HCT116 (cell line): Measurements from ENCODE around the gene GNAS. TPM values are rescaled to one million over a fixed set of nuclear protein-coding genes. Genes with fewer than 3 reads are reported as not detected.

Experiments
- ATAC-seq: fragments of 200-7000 bp; cut with Tn5 transposase; 2 replicates; pipeline ENCODE4 v1.9.1; 2020; ENCODE audit warnings: mild to moderate bottlenecking, moderate library complexity
- BruUV-seq: library from RNA; stranded (reverse); fragments of 400-500 nt; replicated peaks from 2 replicates; lab custom pipeline; 2021; lab: Mats Ljungman, UMichigan
- CTCF ChIA-PET: fragments of 300-600 bp; sonication (Branson Sonifier 250); formaldehyde crosslinking; loops from one replicate; lab custom pipeline; 2021; ENCODE audit warnings: antibody characterized with exemption; lab: Charles Lee
- POLR2A ChIA-PET: fragments of 300-600, 350-600 bp; sonication (Branson Sonifier 250); formaldehyde crosslinking; loops from one replicate; lab custom pipeline; 2021; ENCODE audit warnings: antibody characterized with exemption; lab: Charles Lee
- RAD21 ChIA-PET, 2 experiments: fragments of 300-600 bp; sonication (Branson Sonifier 250); formaldehyde crosslinking; loops; one replicate each; lab custom pipeline; 2023; ENCODE audit warnings: low total read pairs in 2 of 2; ENCODE audit not compliant: uncharacterized antibody in 2 of 2, unreplicated experiment in 2 of 2, low non-redundant PET in 1 of 2; lab: Charles Lee
- DNase-seq: peaks from one replicate; pipeline ENCODE4 v3.0.0-alpha.2; 2010; ENCODE audit warnings: low read depth, low spot score
- H2AFZ ChIP-seq: fragments of 200-600 bp; shearing (Covaris generic), sonication (generic); 2 replicates; pipeline ENCODE4 v1.6.1; 2017; ENCODE audit warnings: low read depth, mixed run types, mixed read lengths, antibody characterized with exemption, low read length; ENCODE audit not compliant: poor library complexity, severe bottlenecking
- H3K27ac ChIP-seq: 2 replicates; pipeline ENCODE4 v1.5.1; 2012; ENCODE audit warnings: low read depth, low read length
- H3K27me3 ChIP-seq: fragments of 200-600 bp; sonication (generic); 2 replicates; pipeline ENCODE4 v1.6.1; 2016; ENCODE audit warnings: mixed run types, low read length, mixed read lengths; ENCODE audit not compliant: insufficient read depth
- H3K36me3 ChIP-seq, 2 experiments: fragments of 200-500 bp in 1 of 2; fragments of 200-600 bp in 1 of 2; sonication (Bioruptor generic) in 1 of 2; sonication (generic) in 1 of 2; 2 replicates each; pipeline versions ENCODE4 v1.5.1 to v1.6.1; 2014 to 2016; ENCODE audit warnings: low read length in 2 of 2, inconsistent platforms in 1 of 2, mixed read lengths in 1 of 2, mixed run types in 1 of 2; ENCODE audit not compliant: insufficient read depth in 2 of 2, control insufficient read depth in 1 of 2
- H3K4me1 ChIP-seq, 2 experiments: fragments of 200-600 bp in 1 of 2; sonication (generic) in 1 of 2; 2 replicates each; pipeline versions ENCODE4 v1.5.1 to v1.6.1; 2012 to 2017; ENCODE audit warnings: low read length in 2 of 2, inconsistent platforms in 1 of 2, mild to moderate bottlenecking in 1 of 2, mixed read lengths in 1 of 2, mixed run types in 1 of 2, moderate library complexity in 1 of 2; ENCODE audit not compliant: insufficient read depth in 2 of 2, control insufficient read depth in 1 of 2
- H3K4me2 ChIP-seq: fragments of 200-600 bp; sonication (generic); 2 replicates; pipeline ENCODE4 v1.6.1; 2017; ENCODE audit warnings: mixed run types, low read length, mixed read lengths
- H3K4me3 ChIP-seq, 2 experiments: fragments of 200-600 bp in 1 of 2; sonication (generic) in 1 of 2; replicated peaks in 1 of 2; 2 replicates each; pipeline ENCODE4 v1.5.1; 2011 to 2016; ENCODE audit warnings: low read length in 2 of 2, control low read depth in 1 of 2, low read depth in 1 of 2, mild to moderate bottlenecking in 1 of 2, mixed read lengths in 1 of 2, mixed run types in 1 of 2
- H3K79me2 ChIP-seq: fragments of 200-600 bp; sonication (generic); 2 replicates; pipeline ENCODE4 v1.6.1; 2017; ENCODE audit warnings: mild to moderate bottlenecking, mixed run types, low read length, moderate library complexity, mixed read lengths; ENCODE audit not compliant: insufficient read depth
- H3K9ac ChIP-seq: fragments of 200-600 bp; sonication (generic); 2 replicates; pipeline ENCODE4 v1.6.1; 2016; ENCODE audit warnings: low read length, mixed read lengths
- H3K9me2 ChIP-seq: fragments of 200-600 bp; sonication (generic), shearing (Covaris generic); 2 replicates; pipeline ENCODE4 v1.6.1; 2017; ENCODE audit warnings: mixed run types, mild to moderate bottlenecking, moderate library complexity; ENCODE audit not compliant: insufficient read depth
- H3K9me3 ChIP-seq, 2 experiments: fragments of 200-500 bp in 1 of 2; fragments of 200-600 bp in 1 of 2; sonication (Bioruptor generic) in 1 of 2; sonication (generic) in 1 of 2; 2 replicates each; pipeline ENCODE4 v1.6.1; 2014 to 2017; ENCODE audit warnings: low read length in 2 of 2, mixed read lengths in 2 of 2, inconsistent platforms in 1 of 2, low read depth in 1 of 2, mild to moderate bottlenecking in 1 of 2, mixed run types in 1 of 2, moderate library complexity in 1 of 2; ENCODE audit not compliant: control insufficient read depth in 1 of 2, insufficient read depth in 1 of 2
- H4K20me1 ChIP-seq: fragments of 200-600 bp; sonication (generic), shearing (Covaris generic); 2 replicates; pipeline ENCODE4 v1.6.1; 2017; ENCODE audit warnings: mixed run types, mild to moderate bottlenecking, moderate library complexity; ENCODE audit not compliant: insufficient read depth
- CBX3 ChIP-seq: IDR thresholded peaks from 2 replicates; pipeline ENCODE4 v1.6.1; 2012; ENCODE audit warnings: low read depth
- ELF1 ChIP-seq: IDR thresholded peaks from 2 replicates; pipeline ENCODE4 v1.6.1; 2012; ENCODE audit warnings: low read depth, borderline replicate concordance
- EZH2 ChIP-seq: fragments of 200-600 bp; sonication (generic); IDR thresholded peaks from 2 replicates; pipeline ENCODE4 v1.6.1; 2017; ENCODE audit warnings: antibody characterized with exemption, mixed run types
- JUND ChIP-seq: IDR thresholded peaks from 2 replicates; pipeline ENCODE4 v1.6.1; 2012
- RAD21 ChIP-seq: IDR thresholded peaks from 2 replicates; pipeline ENCODE4 v1.6.1; 2012; ENCODE audit warnings: low read depth, mild to moderate bottlenecking
- TCF7L2 ChIP-seq: IDR thresholded peaks from 2 replicates; pipeline ENCODE4 v1.7.0; 2011; ENCODE audit warnings: borderline replicate concordance, inconsistent platforms; ENCODE audit not compliant: insufficient read depth, insufficient read length; ENCODE audit errors: extremely low read depth
- ZNF274 ChIP-seq: fragments of 200-500 bp; sonication (Bioruptor generic); IDR thresholded peaks from 2 replicates; pipeline ENCODE4 v1.6.1; 2014; ENCODE audit warnings: mild to moderate bottlenecking, low read depth, low read length, inconsistent platforms
- intact Hi-C: fragments of 100-400 bp; cut with micrococcal nuclease; formaldehyde crosslinking; loops from 2 replicates; pipeline ENCODE4 v1.10.0; 2022
- total RNA-seq: library from RNA; stranded (reverse); gene quantifications from one replicate; pipeline ENCODE4 v1.2.1, GENCODE V29; 2021; ENCODE audit not compliant: unreplicated experiment
- TF ChIP-seq, protein P1 (sequence below), 3 experiments: fragments of 200-600 bp in 1 of 3; sonication (generic) in 1 of 3; IDR thresholded peaks in 2 of 3; conservative IDR thresholded peaks in 1 of 3; 2 replicates each; pipeline ENCODE4 v1.5.1; 2012 to 2017; ENCODE audit warnings: low read depth in 2 of 3, low read length in 2 of 3, antibody characterized with exemption in 1 of 3, borderline replicate concordance in 1 of 3, control low read depth in 1 of 3, mild to moderate bottlenecking in 1 of 3, mixed read lengths in 1 of 3, mixed run types in 1 of 3, moderate library complexity in 1 of 3; ENCODE audit not compliant: insufficient read depth in 1 of 3
- TF ChIP-seq, protein P2 (sequence below): IDR thresholded peaks from 2 replicates; pipeline ENCODE4 v1.6.1; 2012; ENCODE audit warnings: low read depth
- TF ChIP-seq, protein P3 (sequence below): IDR thresholded peaks from 2 replicates; pipeline ENCODE4 v1.6.1; 2011; ENCODE audit warnings: mild to moderate bottlenecking, low read length, moderate library complexity; ENCODE audit not compliant: insufficient replicate concordance; ENCODE audit errors: extremely low read depth
- TF ChIP-seq, protein P4 (sequence below): IDR thresholded peaks from 2 replicates; pipeline ENCODE4 v1.6.1; 2012

GNAS gene
- total RNA-seq, 1 experiment from 2014 or later: 699 TPM

DNA sequence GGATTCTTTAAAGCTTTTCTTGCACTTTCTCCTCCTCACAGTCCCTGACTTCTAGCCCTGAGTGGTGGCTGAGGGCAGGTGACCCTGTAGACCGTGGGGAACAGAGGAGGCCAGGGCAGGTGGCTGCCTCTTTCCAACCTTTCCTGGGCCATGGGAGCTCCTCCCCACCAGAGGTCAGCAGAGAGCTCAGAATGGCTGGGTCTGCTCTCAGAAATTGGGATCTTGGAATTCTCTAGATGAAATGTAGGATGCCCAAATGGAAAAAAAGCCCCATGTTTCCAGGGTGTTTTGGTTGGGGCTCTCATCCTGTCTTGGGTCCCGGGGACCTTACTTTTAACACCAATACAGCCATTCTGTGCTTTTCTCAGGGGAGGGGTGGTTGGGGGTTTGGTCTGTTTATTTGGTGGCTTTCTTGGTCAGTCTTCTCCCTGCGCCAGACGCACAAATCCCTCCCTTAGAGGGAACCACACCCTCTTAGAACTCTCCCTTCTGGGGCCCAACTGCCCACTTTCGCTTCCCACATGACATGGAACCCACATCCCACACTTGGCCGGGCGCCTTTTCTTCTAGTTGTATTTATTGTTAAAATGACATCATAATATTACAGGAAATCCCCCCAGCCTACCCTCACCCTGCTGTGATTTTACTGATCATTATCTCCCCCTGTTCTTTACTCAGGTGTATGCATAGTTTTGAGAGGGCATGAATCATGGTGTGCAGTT lies 17.9 kb downstream of the GNAS start:
- no peak overlapping the region for H3K27ac ChIP-seq
- no peak overlapping the region for H2AFZ ChIP-seq
- no peak overlapping the region for H3K4me2 ChIP-seq
- ChIA-PET RAD21 (interaction anchor here (0.8 to 1.0 kb wide), 3 partner anchors 352 to 626 kb away, joined by 3 read pairs; no protein-coding TSS in a partner anchor), POLR2A (interaction anchor here (0.6 kb wide), 1 partner anchor 162 kb away, joined by 3 read pairs; the partner anchor contains the start of gene ATP5F1E), CTCF (interaction anchor here (0.6 to 1.9 kb wide), 13 partner anchors 9 to 626 kb away, joined by 3 to 20 read pairs (median 3); partner anchors contain the start of genes ATP5F1E and STX16)
- no peak for TF ChIP-seq ZNF274
- TF ChIP-seq JUND: no peak
- no peak for TF ChIP-seq EZH2
- TF ChIP-seq, protein P1, sequence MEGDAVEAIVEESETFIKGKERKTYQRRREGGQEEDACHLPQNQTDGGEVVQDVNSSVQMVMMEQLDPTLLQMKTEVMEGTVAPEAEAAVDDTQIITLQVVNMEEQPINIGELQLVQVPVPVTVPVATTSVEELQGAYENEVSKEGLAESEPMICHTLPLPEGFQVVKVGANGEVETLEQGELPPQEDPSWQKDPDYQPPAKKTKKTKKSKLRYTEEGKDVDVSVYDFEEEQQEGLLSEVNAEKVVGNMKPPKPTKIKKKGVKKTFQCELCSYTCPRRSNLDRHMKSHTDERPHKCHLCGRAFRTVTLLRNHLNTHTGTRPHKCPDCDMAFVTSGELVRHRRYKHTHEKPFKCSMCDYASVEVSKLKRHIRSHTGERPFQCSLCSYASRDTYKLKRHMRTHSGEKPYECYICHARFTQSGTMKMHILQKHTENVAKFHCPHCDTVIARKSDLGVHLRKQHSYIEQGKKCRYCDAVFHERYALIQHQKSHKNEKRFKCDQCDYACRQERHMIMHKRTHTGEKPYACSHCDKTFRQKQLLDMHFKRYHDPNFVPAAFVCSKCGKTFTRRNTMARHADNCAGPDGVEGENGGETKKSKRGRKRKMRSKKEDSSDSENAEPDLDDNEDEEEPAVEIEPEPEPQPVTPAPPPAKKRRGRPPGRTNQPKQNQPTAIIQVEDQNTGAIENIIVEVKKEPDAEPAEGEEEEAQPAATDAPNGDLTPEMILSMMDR (IDR thresholded peaks at IDR 0.05 in 2 of 3, conservative IDR thresholded peaks at IDR 0.05 in 1 of 3; ENCODE audit: borderline replicate concordance in 1 of 3, insufficient read depth in 1 of 3, low read depth in 2 of 3, low read length in 2 of 3): peak; percentile 73 to 97 (median 87)
- TF ChIP-seq, protein P2, sequence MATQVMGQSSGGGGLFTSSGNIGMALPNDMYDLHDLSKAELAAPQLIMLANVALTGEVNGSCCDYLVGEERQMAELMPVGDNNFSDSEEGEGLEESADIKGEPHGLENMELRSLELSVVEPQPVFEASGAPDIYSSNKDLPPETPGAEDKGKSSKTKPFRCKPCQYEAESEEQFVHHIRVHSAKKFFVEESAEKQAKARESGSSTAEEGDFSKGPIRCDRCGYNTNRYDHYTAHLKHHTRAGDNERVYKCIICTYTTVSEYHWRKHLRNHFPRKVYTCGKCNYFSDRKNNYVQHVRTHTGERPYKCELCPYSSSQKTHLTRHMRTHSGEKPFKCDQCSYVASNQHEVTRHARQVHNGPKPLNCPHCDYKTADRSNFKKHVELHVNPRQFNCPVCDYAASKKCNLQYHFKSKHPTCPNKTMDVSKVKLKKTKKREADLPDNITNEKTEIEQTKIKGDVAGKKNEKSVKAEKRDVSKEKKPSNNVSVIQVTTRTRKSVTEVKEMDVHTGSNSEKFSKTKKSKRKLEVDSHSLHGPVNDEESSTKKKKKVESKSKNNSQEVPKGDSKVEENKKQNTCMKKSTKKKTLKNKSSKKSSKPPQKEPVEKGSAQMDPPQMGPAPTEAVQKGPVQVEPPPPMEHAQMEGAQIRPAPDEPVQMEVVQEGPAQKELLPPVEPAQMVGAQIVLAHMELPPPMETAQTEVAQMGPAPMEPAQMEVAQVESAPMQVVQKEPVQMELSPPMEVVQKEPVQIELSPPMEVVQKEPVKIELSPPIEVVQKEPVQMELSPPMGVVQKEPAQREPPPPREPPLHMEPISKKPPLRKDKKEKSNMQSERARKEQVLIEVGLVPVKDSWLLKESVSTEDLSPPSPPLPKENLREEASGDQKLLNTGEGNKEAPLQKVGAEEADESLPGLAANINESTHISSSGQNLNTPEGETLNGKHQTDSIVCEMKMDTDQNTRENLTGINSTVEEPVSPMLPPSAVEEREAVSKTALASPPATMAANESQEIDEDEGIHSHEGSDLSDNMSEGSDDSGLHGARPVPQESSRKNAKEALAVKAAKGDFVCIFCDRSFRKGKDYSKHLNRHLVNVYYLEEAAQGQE: no peak
- TF ChIP-seq, protein P3, sequence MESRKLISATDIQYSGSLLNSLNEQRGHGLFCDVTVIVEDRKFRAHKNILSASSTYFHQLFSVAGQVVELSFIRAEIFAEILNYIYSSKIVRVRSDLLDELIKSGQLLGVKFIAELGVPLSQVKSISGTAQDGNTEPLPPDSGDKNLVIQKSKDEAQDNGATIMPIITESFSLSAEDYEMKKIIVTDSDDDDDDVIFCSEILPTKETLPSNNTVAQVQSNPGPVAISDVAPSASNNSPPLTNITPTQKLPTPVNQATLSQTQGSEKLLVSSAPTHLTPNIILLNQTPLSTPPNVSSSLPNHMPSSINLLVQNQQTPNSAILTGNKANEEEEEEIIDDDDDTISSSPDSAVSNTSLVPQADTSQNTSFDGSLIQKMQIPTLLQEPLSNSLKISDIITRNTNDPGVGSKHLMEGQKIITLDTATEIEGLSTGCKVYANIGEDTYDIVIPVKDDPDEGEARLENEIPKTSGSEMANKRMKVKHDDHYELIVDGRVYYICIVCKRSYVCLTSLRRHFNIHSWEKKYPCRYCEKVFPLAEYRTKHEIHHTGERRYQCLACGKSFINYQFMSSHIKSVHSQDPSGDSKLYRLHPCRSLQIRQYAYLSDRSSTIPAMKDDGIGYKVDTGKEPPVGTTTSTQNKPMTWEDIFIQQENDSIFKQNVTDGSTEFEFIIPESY: no peak
- no peak for TF ChIP-seq ELF1
- no peak for TF ChIP-seq CBX3
- TF ChIP-seq, protein P4, sequence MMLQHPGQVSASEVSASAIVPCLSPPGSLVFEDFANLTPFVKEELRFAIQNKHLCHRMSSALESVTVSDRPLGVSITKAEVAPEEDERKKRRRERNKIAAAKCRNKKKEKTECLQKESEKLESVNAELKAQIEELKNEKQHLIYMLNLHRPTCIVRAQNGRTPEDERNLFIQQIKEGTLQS: no peak
- TF ChIP-seq TCF7L2: no peak
- TF ChIP-seq RAD21: peak; percentile 83
- BruUV-seq: no TSS peak
- no peaks in the 10 kb centered on the region for H3K9me3 ChIP-seq
- H4K20me1 ChIP-seq: no peaks in the 10 kb centered on the region
- ATAC-seq (peak; percentile 99), DNase-seq (no peak)
- H3K36me3 ChIP-seq: no peaks in the 10 kb centered on the region
- no peak overlapping the region for H3K9ac ChIP-seq
- no peaks in the 10 kb centered on the region for H3K79me2 ChIP-seq
- H3K27me3 ChIP-seq: no peaks in the 10 kb centered on the region
- intact Hi-C loops: loop anchor here (1.0 to 2.0 kb wide), 4 partner anchors 352 to 626 kb away; no protein-coding TSS in a partner anchor
- H3K4me1 ChIP-seq: no peaks in the 10 kb centered on the region
- no peak overlapping the region for H3K4me3 ChIP-seq
- no peaks in the 10 kb centered on the region for H3K9me2 ChIP-seq
